Osteocyte (in vitro differentiated cells): ENCODE data around the gene PSMC2. TPM values are rescaled to one million over a fixed set of nuclear protein-coding genes. Genes with fewer than 3 reads are reported as not detected.

Source experiments
- DNase-seq: peaks from one replicate; pipeline ENCODE4 v3.0.0; 2021; ENCODE audit warnings: mixed read lengths; ENCODE audit not compliant: unreplicated experiment; ENCODE audit errors: extremely low spot score
- H3K27ac Mint-ChIP-seq: one replicate; pipeline ENCODE4 v1.8.0; 2021; ENCODE audit warnings: mild to moderate bottlenecking, mixed read lengths; ENCODE audit not compliant: unreplicated experiment
- H3K27me3 Mint-ChIP-seq: one replicate; pipeline ENCODE4 v1.8.0; 2021; ENCODE audit warnings: mixed read lengths; ENCODE audit not compliant: unreplicated experiment
- H3K36me3 Mint-ChIP-seq: one replicate; pipeline ENCODE4 v1.8.0; 2021; ENCODE audit warnings: mixed read lengths; ENCODE audit not compliant: unreplicated experiment
- H3K4me1 Mint-ChIP-seq: one replicate; pipeline ENCODE4 v1.8.0; 2021; ENCODE audit warnings: mixed read lengths; ENCODE audit not compliant: unreplicated experiment
- H3K4me3 Mint-ChIP-seq: one replicate; pipeline ENCODE4 v1.8.0; 2021; ENCODE audit warnings: mild to moderate bottlenecking, moderate library complexity, mixed read lengths; ENCODE audit not compliant: unreplicated experiment
- H3K9me3 Mint-ChIP-seq: one replicate; pipeline ENCODE4 v1.8.0; 2021; ENCODE audit warnings: mixed read lengths; ENCODE audit not compliant: unreplicated experiment
- CTCF ChIP-seq: fragments of 200-600 bp; sonication (generic); IDR thresholded peaks from 2 replicates; pipeline ENCODE4 v1.5.0; 2021; ENCODE audit warnings: antibody characterized with exemption, mild to moderate bottlenecking, moderate library complexity
- total RNA-seq: library from RNA; stranded (reverse); gene quantifications from 2 replicates; pipeline ENCODE4 v1.2.1, GENCODE V29; 2021

Gene PSMC2
- total RNA-seq, 1 donor from 2014 or later, result 130 TPM

- H3K36me3 Mint-ChIP-seq, result no peaks in the 10 kb centered on the region
- H3K9me3 Mint-ChIP-seq, result no peaks in the 10 kb centered on the region
- no peak for TF ChIP-seq CTCF
- DNase-seq, result no peak
- no peak overlapping the region for H3K4me3 Mint-ChIP-seq
- H3K27ac Mint-ChIP-seq, result no peak overlapping the region
- H3K4me1 Mint-ChIP-seq, result no peaks in the 10 kb centered on the region
- H3K27me3 Mint-ChIP-seq, result peaks cover 20% of the 10 kb centered on the region
These were observed 34.6 kb downstream of the PSMC2 start for GRCh38 chr7:103382032-103382402.

GRCh38 chr7:103387242-103387641, 39.8 kb downstream of the PSMC2 start:
- Mint-ChIP-seq H3K4me1 (no peaks in the 10 kb centered on the region), H3K36me3 (no peaks in the 10 kb centered on the region), H3K27ac (no peak overlapping the region), H3K27me3 (peaks cover 15% of the 10 kb centered on the region), H3K4me3 (no peak overlapping the region), H3K9me3 (no peaks in the 10 kb centered on the region)
- DNase-seq, result no peak
- no peak for TF ChIP-seq CTCF

- DNase-seq, result no peak
- no peak overlapping the region for H3K27ac Mint-ChIP-seq
These were observed 41.2 kb downstream of the PSMC2 start for GRCh38 chr7:103388469-103389140.

GRCh38 chr7:103389263-103389662, 41.8 kb downstream of the PSMC2 start:
- no peak for DNase-seq
- Mint-ChIP-seq H3K4me3 (no peak overlapping the region), H3K36me3 (no peaks in the 10 kb centered on the region), H3K27me3 (peaks cover 13% of the 10 kb centered on the region), H3K27ac (no peak overlapping the region), H3K9me3 (no peaks in the 10 kb centered on the region), H3K4me1 (no peaks in the 10 kb centered on the region)
- no peak for TF ChIP-seq CTCF

More at GRCh38 chr7:103388469-103389140, 41.2 kb downstream of the PSMC2 start:
- no peaks in the 10 kb centered on the region for H3K9me3 Mint-ChIP-seq
- peaks cover 13% of the 10 kb centered on the region for H3K27me3 Mint-ChIP-seq
- no peaks in the 10 kb centered on the region for H3K4me1 Mint-ChIP-seq
- H3K4me3 Mint-ChIP-seq, result no peak overlapping the region
- no peak for TF ChIP-seq CTCF
- H3K36me3 Mint-ChIP-seq, result no peaks in the 10 kb centered on the region

GRCh38 chr7:103391150-103391549, 43.7 kb downstream of the PSMC2 start:
- Mint-ChIP-seq H3K27me3 (peaks cover 11% of the 10 kb centered on the region), H3K4me3 (no peak overlapping the region), H3K27ac (no peak overlapping the region), H3K36me3 (no peaks in the 10 kb centered on the region), H3K4me1 (no peaks in the 10 kb centered on the region), H3K9me3 (no peaks in the 10 kb centered on the region)
- no peak for TF ChIP-seq CTCF
- no peak for DNase-seq
